Calu3 (cell line): Measurements from ENCODE around the gene ABLIM2. TPM values are rescaled to one million over a fixed set of nuclear protein-coding genes. Genes with fewer than 3 reads are reported as not detected.

Experiments
- BruUV-seq: library from RNA; stranded (reverse); fragments of 400-500 nt; replicated peaks from 2 replicates; lab custom pipeline; 2021; lab: Mats Ljungman, UMichigan
- CTCF ChIA-PET: fragments of 300-600 bp; sonication (Branson Sonifier 250); formaldehyde crosslinking; loops from one replicate; lab custom pipeline; 2022; ENCODE audit warnings: antibody characterized with exemption; lab: Charles Lee
- DNase-seq: peaks from one replicate; pipeline ENCODE4 v3.0.0; 2022
- H3K27ac Mint-ChIP-seq: one replicate; pipeline ENCODE4 v1.8.0; 2022; ENCODE audit warnings: mixed read lengths; ENCODE audit not compliant: unreplicated experiment
- H3K27me3 Mint-ChIP-seq: one replicate; pipeline ENCODE4 v1.8.0; 2022; ENCODE audit warnings: mixed read lengths; ENCODE audit not compliant: unreplicated experiment
- H3K36me3 Mint-ChIP-seq: one replicate; pipeline ENCODE4 v1.8.0; 2022; ENCODE audit warnings: mild to moderate bottlenecking, moderate library complexity, mixed read lengths; ENCODE audit not compliant: insufficient read depth, unreplicated experiment
- H3K4me1 Mint-ChIP-seq: one replicate; pipeline ENCODE4 v1.8.0; 2022; ENCODE audit warnings: mild to moderate bottlenecking, low read depth, mixed read lengths; ENCODE audit not compliant: unreplicated experiment
- H3K4me3 Mint-ChIP-seq: one replicate; pipeline ENCODE4 v1.8.0; 2022; ENCODE audit warnings: mild to moderate bottlenecking, low read depth, moderate library complexity, mixed read lengths; ENCODE audit not compliant: unreplicated experiment
- H3K9me3 Mint-ChIP-seq: one replicate; pipeline ENCODE4 v1.8.0; 2022; ENCODE audit warnings: low read depth, mixed read lengths; ENCODE audit not compliant: unreplicated experiment
- CTCF ChIP-seq: fragments of 200-600 bp; IDR thresholded peaks from one replicate; pipeline ENCODE4 v1.8.0; 2022; ENCODE audit warnings: antibody characterized with exemption; ENCODE audit not compliant: unreplicated experiment
- intact Hi-C: fragments of 100-400 bp; cut with micrococcal nuclease; formaldehyde crosslinking; loops from one replicate; pipeline ENCODE4 v1.10.0; 2022; ENCODE audit not compliant: unreplicated experiment
- total RNA-seq: library from RNA; stranded (reverse); gene quantifications from 2 replicates; pipeline ENCODE4 v1.2.3, GENCODE V29; 2022

The ABLIM2 gene
- total RNA-seq, 1 experiment from 2014 or later, result 1.0 TPM

DNA sequence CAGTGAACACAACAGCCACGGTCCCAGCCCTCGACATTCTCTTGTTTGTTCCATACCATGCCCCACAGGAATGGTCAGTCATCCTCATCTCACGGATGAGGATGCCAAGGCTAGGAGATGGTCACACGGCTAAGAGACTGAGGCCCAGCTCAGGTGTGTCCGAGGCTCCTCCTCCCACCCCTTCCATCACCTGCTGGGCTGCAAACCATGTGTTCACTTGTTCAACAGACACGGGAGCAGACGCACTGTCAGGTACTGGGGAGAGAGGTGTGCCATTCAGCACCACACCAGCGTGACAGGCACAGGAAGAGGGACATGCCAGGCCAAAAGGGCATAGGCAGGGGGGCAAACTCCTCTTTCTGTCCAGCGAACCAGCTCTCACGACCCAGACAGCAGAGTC lies 45.9 kb downstream of the ABLIM2 start:
- BruUV-seq, result no TSS peak

DNA sequence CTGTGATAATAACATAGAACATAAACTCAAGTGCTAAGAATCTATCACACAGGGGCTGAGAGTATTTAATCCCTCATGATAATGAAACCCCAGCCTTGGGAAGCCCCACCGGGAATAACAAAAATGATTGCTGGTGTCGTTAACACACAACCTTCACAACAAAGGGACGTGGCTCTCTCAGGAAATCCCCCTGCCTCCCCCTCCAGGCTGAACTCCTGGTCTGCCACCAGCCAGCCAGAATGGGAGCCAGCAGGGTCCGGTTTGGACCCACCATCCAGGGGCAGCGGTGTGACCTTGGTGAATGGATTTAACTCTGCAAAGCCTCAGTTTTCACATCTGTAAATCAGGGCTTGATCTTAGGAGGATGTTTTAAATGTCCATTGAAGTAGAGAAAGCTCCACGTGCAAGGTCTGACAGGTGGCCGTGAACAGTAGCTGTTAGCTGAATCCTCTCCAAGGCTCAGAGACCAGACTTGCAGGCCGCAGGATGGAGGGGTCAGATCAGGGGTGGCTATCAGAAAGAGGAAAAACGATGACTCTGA lies 46.5 kb downstream of the ABLIM2 start:
- CTCF ChIA-PET, result interaction anchor here (0.7 kb wide), 1 partner anchor 159 kb away, joined by 4 read pairs; no protein-coding TSS in a partner anchor
- Mint-ChIP-seq H3K27ac (no peak overlapping the region), H3K9me3 (no peaks in the 10 kb centered on the region), H3K4me1 (peaks cover 18% of the 10 kb centered on the region), H3K4me3 (no peak overlapping the region), H3K27me3 (peaks cover 22% of the 10 kb centered on the region), H3K36me3 (no peaks in the 10 kb centered on the region)
- no peak for DNase-seq
- intact Hi-C loops, result no loop called here
- BruUV-seq, result no TSS peak
- TF ChIP-seq CTCF, result no peak

More for the DNA sequence above, 45.9 kb downstream of the ABLIM2 start:
- Mint-ChIP-seq H3K27ac (no peak overlapping the region), H3K4me1 (peaks cover 18% of the 10 kb centered on the region), H3K27me3 (peaks cover 22% of the 10 kb centered on the region), H3K36me3 (no peaks in the 10 kb centered on the region), H3K9me3 (peaks cover 3% of the 10 kb centered on the region), H3K4me3 (no peak overlapping the region)
- CTCF ChIA-PET, result no interaction called here
- no peak for TF ChIP-seq CTCF
- intact Hi-C loops, result no loop called here
- no peak for DNase-seq

DNA sequence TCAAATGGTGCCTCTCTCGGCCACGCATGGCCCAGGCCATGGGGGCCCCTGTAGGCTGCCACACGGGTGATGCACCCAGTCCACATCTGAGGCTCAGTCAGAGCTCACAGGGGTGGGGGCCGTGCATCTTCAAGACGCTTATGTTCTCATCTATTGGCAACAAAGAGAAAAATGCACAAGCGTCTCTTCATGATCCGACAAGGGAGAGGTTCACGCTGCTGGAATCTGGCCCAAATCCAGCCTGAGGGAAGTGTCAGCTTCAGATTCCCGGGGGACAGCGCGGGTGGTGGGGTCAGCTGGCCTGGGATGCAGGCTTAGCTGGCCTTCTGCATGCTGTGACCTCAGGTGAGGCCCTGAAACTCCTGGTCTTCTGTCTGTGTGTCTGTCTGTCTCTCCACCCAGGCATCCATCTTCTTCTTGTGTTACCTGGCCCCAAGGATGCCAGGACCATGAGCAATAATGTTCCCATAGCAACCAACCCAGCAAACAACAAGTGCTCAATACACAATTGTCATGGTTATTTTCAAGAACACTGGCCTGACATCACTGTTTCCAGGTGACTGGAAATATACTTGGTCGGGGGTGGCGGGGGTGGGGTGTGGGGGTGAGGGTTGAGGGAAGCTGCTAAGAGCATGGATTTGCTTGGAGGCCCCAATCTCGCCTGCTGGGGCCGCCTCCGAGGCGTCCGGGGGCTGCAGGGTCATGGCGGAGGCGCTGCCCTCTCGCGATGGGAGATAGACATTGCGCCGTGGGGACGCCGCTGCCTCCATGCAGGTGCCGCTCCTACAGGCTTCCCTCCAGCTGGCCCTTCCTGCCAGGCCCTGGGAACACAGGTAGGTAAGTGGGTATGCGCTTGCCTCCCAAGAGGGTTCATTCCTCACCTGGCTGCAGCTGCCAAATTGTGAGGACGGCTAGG lies 48.3 kb downstream of the ABLIM2 start:
- no peak for TF ChIP-seq CTCF
- CTCF ChIA-PET, result no interaction called here
- H3K27me3 Mint-ChIP-seq, result peaks cover 10% of the 10 kb centered on the region
- H3K27ac Mint-ChIP-seq, result peak overlapping the region; percentile 50
- no TSS peak for BruUV-seq
- H3K4me3 Mint-ChIP-seq, result no peak overlapping the region
- intact Hi-C loops, result no loop called here
- H3K9me3 Mint-ChIP-seq, result no peaks in the 10 kb centered on the region
- peak; percentile 43 for DNase-seq
- H3K4me1 Mint-ChIP-seq, result peaks cover 18% of the 10 kb centered on the region
- H3K36me3 Mint-ChIP-seq, result no peaks in the 10 kb centered on the region

DNA sequence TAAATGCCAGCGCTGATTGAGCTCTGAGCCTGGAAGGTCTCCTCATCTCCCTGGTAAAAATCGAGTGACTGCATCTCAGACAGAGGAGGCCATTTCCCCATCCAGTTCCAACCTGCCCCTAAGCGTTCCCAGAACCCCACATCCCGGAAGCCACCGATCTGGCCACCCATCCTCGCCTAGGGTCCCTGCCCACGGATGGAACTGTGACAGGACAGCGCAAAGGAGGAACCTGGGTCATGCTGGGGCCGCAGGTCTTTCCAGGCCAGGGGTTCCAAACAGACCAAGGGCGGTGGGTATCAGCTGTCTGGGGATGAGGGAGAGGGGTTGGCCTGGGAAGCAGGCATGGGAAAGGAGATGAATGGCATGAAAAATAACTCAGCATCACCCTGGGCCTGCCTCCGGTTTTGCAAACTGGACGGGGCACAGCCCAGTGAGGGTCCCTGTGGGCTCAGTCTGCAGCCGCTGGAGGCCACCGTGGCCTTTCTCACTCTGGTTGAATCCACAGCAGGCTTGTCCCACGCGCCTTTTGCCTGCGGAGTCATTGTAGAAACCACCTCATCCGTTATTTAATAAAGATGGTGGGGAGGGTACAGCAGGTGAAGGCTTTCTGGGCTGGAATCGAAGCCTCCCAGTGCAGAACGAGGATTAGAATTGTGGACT lies 49.1 kb downstream of the ABLIM2 start:
- Mint-ChIP-seq H3K27ac (no peak overlapping the region), H3K27me3 (peaks cover 11% of the 10 kb centered on the region), H3K9me3 (no peaks in the 10 kb centered on the region), H3K36me3 (no peaks in the 10 kb centered on the region), H3K4me1 (peaks cover 18% of the 10 kb centered on the region), H3K4me3 (no peak overlapping the region)
- TF ChIP-seq CTCF, result no peak
- no peak for DNase-seq
- intact Hi-C loops, result no loop called here
- CTCF ChIA-PET, result no interaction called here
- BruUV-seq, result no TSS peak
